Measurements from ENCODE around the gene ORAI2. TPM values are rescaled to one million over a fixed set of nuclear protein-coding genes. Genes with fewer than 3 reads are reported as not detected.
"Not testable (repeated sequence)": the region's sequence is repeated elsewhere in the genome, so short reads cannot be mapped to it uniquely, and the experiment has no call there.

The ORAI2 gene
- total RNA-seq, 1 donor from 2014 or later: 18.1 TPM

- DNase-seq: no peak
Observed at GRCh38 chr7:102447311-102447710, 13.9 kb downstream of the ORAI2 start.

GRCh38 chr7:102449136-102449535 is 15.8 kb downstream of the ORAI2 start:
- no peak for DNase-seq

GRCh38 chr7:102450242-102450641 is 16.9 kb downstream of the ORAI2 start:
- no peak for DNase-seq

GRCh38 chr7:102451371-102452054 is 18.1 kb downstream of the ORAI2 start:
- no peak for DNase-seq

GRCh38 chr7:102452451-102452850 is 19.1 kb downstream of the ORAI2 start:
- DNase-seq: no peak

GRCh38 chr7:102453319-102453718 is 19.9 kb downstream of the ORAI2 start:
- DNase-seq: no peak

- no peak for DNase-seq
Observed at GRCh38 chr7:102454468-102454867, 21.1 kb downstream of the ORAI2 start.

GRCh38 chr7:102454932-102455331 is 21.6 kb downstream of the ORAI2 start:
- not testable (repeated sequence) for DNase-seq

GRCh38 chr7:102455596-102455995 is 22.2 kb downstream of the ORAI2 start:
- no peak for DNase-seq

- peak; percentile 26 for DNase-seq
Observed at GRCh38 chr7:102456327-102456726, 23.0 kb downstream of the ORAI2 start.

GRCh38 chr7:102457352-102457924 is 24.1 kb downstream of the ORAI2 start:
- DNase-seq: no peak

GRCh38 chr7:102459221-102459844 is 26.0 kb downstream of the ORAI2 start:
- no peak for DNase-seq

- no peak for DNase-seq
Observed at GRCh38 chr7:102460467-102460866, 27.1 kb downstream of the ORAI2 start.

GRCh38 chr7:102463841-102464576 is 30.6 kb downstream of the ORAI2 start:
- DNase-seq: no peak

- peak; percentile 82 for DNase-seq
Observed at GRCh38 chr7:102464577-102465280, 31.4 kb downstream of the ORAI2 start, which contains the start of the genes ALKBH4 and LRWD1. Gene ALKBH4, minus strand, starts transcription at chr7:102464863. Its CDS starts 27 bp downstream, at chr7:102464836. Gene LRWD1, plus strand, starts transcription at chr7:102464984. Its CDS starts 97 bp downstream, at chr7:102465081.

- no peak for DNase-seq
Observed at GRCh38 chr7:102466097-102466496, 32.7 kb downstream of the ORAI2 start.

GRCh38 chr7:102467581-102468477 is 34.5 kb downstream of the ORAI2 start:
- no peak for DNase-seq

- no peak for DNase-seq
Observed at GRCh38 chr7:102468478-102469350, 35.3 kb downstream of the ORAI2 start.

- DNase-seq: no peak
Observed at GRCh38 chr7:102469351-102469971, 36.1 kb downstream of the ORAI2 start.

Measured in occipital lobe (tissue), 2 donors.